ENCODE data around the gene PCTP. TPM values are rescaled to one million over a fixed set of nuclear protein-coding genes. Genes with fewer than 3 reads are reported as not detected.
A peak's percentile ranks its signal among the peaks of the same experiment; 100 is the strongest.

PCTP gene
- total and polyA plus RNA-seq, 2 of the 4 experiments (the other 2 are of a cell fraction): 11.6 to 12.9 TPM

DNA sequence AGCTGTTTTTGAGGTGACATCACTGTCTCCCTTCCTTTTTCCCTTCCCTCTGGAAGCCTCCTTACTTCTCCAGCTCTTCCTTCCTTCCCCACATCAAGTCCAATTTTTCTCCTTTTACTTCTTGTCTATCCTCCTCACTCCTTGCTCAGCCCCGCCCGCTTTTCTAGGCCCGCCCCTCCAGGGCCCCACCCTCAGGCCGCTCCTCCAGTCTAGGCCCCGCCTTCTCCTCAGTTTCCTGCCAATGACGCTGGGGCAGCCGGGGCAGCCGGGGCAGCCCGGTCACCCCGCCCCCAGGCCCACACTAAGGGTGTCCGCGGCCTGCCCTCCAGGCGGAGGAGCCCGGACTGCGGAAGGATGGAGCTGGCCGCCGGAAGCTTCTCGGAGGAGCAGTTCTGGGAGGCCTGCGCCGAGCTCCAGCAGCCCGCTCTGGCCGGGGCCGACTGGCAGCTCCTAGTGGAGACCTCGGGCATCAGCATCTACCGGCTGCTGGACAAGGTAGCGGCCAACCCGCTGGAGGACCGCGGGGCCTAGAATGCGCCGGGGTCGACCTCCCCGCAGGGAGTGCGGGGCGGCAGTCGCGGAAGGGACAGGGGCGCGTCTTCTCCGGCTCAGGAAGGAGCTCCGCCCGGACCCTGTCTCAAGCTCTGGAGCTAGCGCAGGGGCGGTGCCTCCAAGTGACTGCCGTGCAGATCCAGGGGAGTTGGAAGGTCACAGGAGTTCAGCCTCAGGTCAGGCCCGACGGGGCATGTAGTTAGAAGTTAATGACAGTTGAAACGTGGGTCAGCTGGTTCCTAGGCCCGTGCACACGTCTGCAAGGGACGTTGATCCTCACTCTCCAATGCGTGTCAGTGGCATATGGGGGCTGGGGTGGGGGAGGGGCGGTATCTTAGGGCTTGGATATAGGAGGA is at the start of gene PCTP (continued):
- TF ChIP-seq ELK1 (IDR thresholded peaks at IDR 0.05; ENCODE audit: borderline replicate concordance, low read depth, low read length) (no peak), RCOR1 (IDR thresholded peaks at IDR 0.05; ENCODE audit: insufficient replicate concordance, low read length) (peak; percentile 59), CEBPB (IDR thresholded peaks at IDR 0.05; ENCODE audit: low read depth, low read length) (no peak)

GRCh38 chr17:55702150-55702549 is 48.7 kb upstream of the PCTP start:
- no peak overlapping the region for H2BK15ac ChIP-seq (ENCODE audit: low read depth, low read length)
- TF ChIP-seq FOS (IDR thresholded peaks at IDR 0.05; ENCODE audit: low read depth, low read length): no peak
- TF ChIP-seq RFX5 (IDR thresholded peaks at IDR 0.05; ENCODE audit: low read depth, low read length): no peak
- no peak for TF ChIP-seq NFE2L2 (IDR thresholded peaks at IDR 0.05; ENCODE audit: low read depth, low read length)
- TF ChIP-seq MXI1 (IDR thresholded peaks at IDR 0.05; ENCODE audit: borderline replicate concordance, low read depth, low read length): no peak
- no peak for TF ChIP-seq MAFK (IDR thresholded peaks at IDR 0.05; ENCODE audit: low read depth, low read length)
- no peak for TF ChIP-seq CEBPB (IDR thresholded peaks at IDR 0.05; ENCODE audit: low read depth, low read length)
- no peak for TF ChIP-seq ELK1 (IDR thresholded peaks at IDR 0.05; ENCODE audit: borderline replicate concordance, low read depth, low read length)
- no peak for TF ChIP-seq RAD21 (IDR thresholded peaks at IDR 0.05; ENCODE audit: low read length)
- TF ChIP-seq POLR2A (IDR thresholded peaks at IDR 0.05; ENCODE audit: low read depth, low read length): no peak
- TF ChIP-seq USF2 (IDR thresholded peaks at IDR 0.05; ENCODE audit: low read depth, low read length): no peak
- in situ Hi-C loops (cut with MboI; ENCODE audit: low sequenced_read_pairs): no loop called here
- no peaks in the 10 kb centered on the region for H3K36me3 ChIP-seq (ENCODE audit: control insufficient read depth, insufficient read depth, low read length)
- intact Hi-C loops (cut with micrococcal nuclease): no loop called here
- no peak overlapping the region for H2AK5ac ChIP-seq (ENCODE audit: low read depth, low read length)
- ChIA-PET POLR2A (ENCODE audit: unreplicated experiment) (no interaction called here), CTCF (no interaction called here)
- no peak overlapping the region for H2BK5ac ChIP-seq (ENCODE audit: low read depth, low read length, poor library complexity, severe bottlenecking)
- no peak overlapping the region for H2BK120ac ChIP-seq (ENCODE audit: low read depth, low read length)
- no peak for DNase-seq
- H4K20me1 ChIP-seq (ENCODE audit: insufficient read depth, low read length): no peaks in the 10 kb centered on the region
- H3K14ac ChIP-seq (replicated peaks; ENCODE audit: low read depth, low read length): no peak overlapping the region
- H2BK20ac ChIP-seq (ENCODE audit: low read depth, low read length): no peak overlapping the region
- H3K4me2 ChIP-seq (ENCODE audit: low read depth, low read length): no peak overlapping the region
- no peak overlapping the region for H3K27ac ChIP-seq (ENCODE audit: insufficient read depth, low read length)
- WGBS, 2 experiments (ENCODE audit: extremely low coverage in 2 of 2, insufficient read length in 1 of 2): no CpG with 5 or more reads among the region's 7 CpGs
- no peak overlapping the region for H3K18ac ChIP-seq (ENCODE audit: low read depth, low read length)
- ATAC-seq (ENCODE audit: low read depth): peak; percentile 17; the same call in 1 of the 2 replicates
- H3K9me3 ChIP-seq (ENCODE audit: control insufficient read depth, insufficient read depth, low read length): no peaks in the 10 kb centered on the region
- no peaks in the 10 kb centered on the region; the same call in 1 of the 2 replicates for H3K9me1 ChIP-seq (ENCODE audit: insufficient read depth, low read length)
- no peak overlapping the region for H3K23ac ChIP-seq (ENCODE audit: low read depth, low read length)
- no peaks in the 10 kb centered on the region for H3K4me1 ChIP-seq (ENCODE audit: control insufficient read depth, insufficient read depth, low read length)
- no peaks in the 10 kb centered on the region; the same call in none of the 2 replicates for H3K27me3 ChIP-seq (ENCODE audit: control insufficient read depth, insufficient read depth, low read length)
- no peak overlapping the region for H3K4me3 ChIP-seq (ENCODE audit: insufficient read depth, low read depth, low read length)
- H2AK9ac ChIP-seq (replicated peaks; ENCODE audit: low read depth, low read length, poor library complexity): no peak overlapping the region
- no TSS peak for BruUV-seq (replicated peaks)
- H4K8ac ChIP-seq (ENCODE audit: low read depth in 2 of 2, low read length in 2 of 2): no peak overlapping the region
- no peak overlapping the region for H3K9ac ChIP-seq (ENCODE audit: low read depth, low read length)
- H3K56ac ChIP-seq (ENCODE audit: extremely low read depth, insufficient read depth, low read length): no peak overlapping the region
- no peak overlapping the region for H4K5ac ChIP-seq (ENCODE audit: low read depth, low read length)
- no peak overlapping the region for H3K4ac ChIP-seq (ENCODE audit: low read depth, low read length)
- no peak overlapping the region for H4K91ac ChIP-seq (ENCODE audit: insufficient read depth, low read depth, low read length)
- no peak overlapping the region for H2AFZ ChIP-seq (replicated peaks; ENCODE audit: low read length, poor library complexity)
- H3K79me1 ChIP-seq (ENCODE audit: low read depth in 1 of 2, low read length in 2 of 2): no peaks in the 10 kb centered on the region
- dilution Hi-C loops (cut with HindIII; ENCODE audit: low sequenced_read_pairs, unreplicated experiment): no loop called here

Data from IMR-90 (cell line).